ENCODE measurements around the gene ALG12. TPM values are rescaled to one million over a fixed set of nuclear protein-coding genes. Genes with fewer than 3 reads are reported as not detected.

ALG12 gene
- total and polyA plus RNA-seq, 2 of the 13 experiments (the other 11 are each of a cell fraction or from before 2014, with no cell fraction given), result 7.8 to 15.8 TPM

GRCh38 chr22:49933236-49934159 lies 15.3 kb upstream of the ALG12 start:
- H3K4me1 ChIP-seq (ENCODE audit: insufficient read depth, low read length), result peaks cover 73% of the 10 kb centered on the region
- no peaks in the 10 kb centered on the region for H4K20me1 ChIP-seq (ENCODE audit: insufficient read depth, low read length)
- no peak overlapping the region for H3K27ac ChIP-seq (ENCODE audit: extremely low read length, insufficient read depth, low read length)
- no peaks in the 10 kb centered on the region for H3K36me3 ChIP-seq (replicated peaks in 1 of 2; ENCODE audit: control insufficient read depth in 1 of 2, insufficient read depth in 2 of 2, low read length in 2 of 2)
- H3K9me3 ChIP-seq (ENCODE audit: low read length), result no peaks in the 10 kb centered on the region
- H3K79me2 ChIP-seq (ENCODE audit: insufficient read depth, low read length), result no peaks in the 10 kb centered on the region
- BruUV-seq (replicated peaks), result no TSS peak
- peak overlapping the region; percentile 21 to 65 (median 38); a peak in 5 of 6 replicates for H3K4me3 ChIP-seq (replicated peaks in 1 of 3; ENCODE audit: insufficient read depth in 1 of 3, low read depth in 2 of 3, low read length in 3 of 3)
- 0% methylated on average over 6 of the region's 27 CpGs for WGBS (ENCODE audit: low lambda C conversion rate)
- H3K4me2 ChIP-seq (ENCODE audit: low read depth, low read length), result peak overlapping the region; percentile 76
- no peak for DNase-seq (ENCODE audit: low spot score)
- intact Hi-C loops (cut with micrococcal nuclease; ENCODE audit: unreplicated experiment) (loop anchor here (5.0 kb wide), 1 partner anchor 34 kb away; no protein-coding TSS in a partner anchor), in situ Hi-C loops (cut with HindIII; ENCODE audit: extremely low pct_ligation_motif_present, low pct_unique_long_range_greater_than_20kb) (loop anchor here (5.0 kb wide), 3 partner anchors 34 to 99 kb away; no protein-coding TSS in a partner anchor)
- ChIA-PET CTCF (ENCODE audit: low intra/inter-chr PET ratio, low total read pairs) (no interaction called here), POLR2A (interaction anchor here (0.7 to 10.5 kb wide), 7 partner anchors 10 to 37 kb away, joined by 3 to 283 read pairs (median 19); partner anchors contain the start of gene PIM3)
- H2AFZ ChIP-seq (ENCODE audit: low read length), result no peak overlapping the region
- H3K9ac ChIP-seq (ENCODE audit: insufficient read depth, low read depth, low read length), result peak overlapping the region; percentile 65; the same call in 1 of the 2 replicates
- peak; percentile 11 for ATAC-seq
- FAIRE-seq, result no peak
- H3K27me3 ChIP-seq (ENCODE audit: control insufficient read depth in 1 of 2, insufficient read depth in 2 of 2, low read length in 2 of 2), result peaks cover 3 to 10% of the 10 kb centered on the region in 2 experiments; a peak in 4 of 5 replicates
- 0 out of 2 replicates have a peak, but pooled peaks have one; percentile 22 for TF ChIP-seq PHF8 (CRISPR knock-in tag; IDR thresholded peaks at IDR 0.05)
- TF ChIP-seq ZFP91 (CRISPR knock-in tag; IDR thresholded peaks at IDR 0.05; ENCODE audit: borderline replicate concordance), result peak; percentile 28; the same call in 1 of the 2 replicates
- no peak for TF ChIP-seq ZC3H4 (CRISPR knock-in tag; IDR thresholded peaks at IDR 0.05; ENCODE audit: borderline replicate concordance)
- no peak for TF ChIP-seq MEIS1 (CRISPR knock-in tag; IDR thresholded peaks at IDR 0.05; ENCODE audit: borderline replicate concordance)
- TF ChIP-seq DR1 (CRISPR knock-in tag; IDR thresholded peaks at IDR 0.05), result no peak
- 0 out of 2 replicates have a peak, but pooled peaks have one; percentile 29 for TF ChIP-seq THAP7 (CRISPR knock-in tag; IDR thresholded peaks at IDR 0.05)
- peak; percentile 84; the same call in 1 of the 2 replicates for TF ChIP-seq TFAP4 (IDR thresholded peaks at IDR 0.05; ENCODE audit: borderline replicate concordance, low read depth)
- TF ChIP-seq ZBTB25 (CRISPR knock-in tag; IDR thresholded peaks at IDR 0.05), result no peak
- TF ChIP-seq BHLHE40 (IDR thresholded peaks at IDR 0.05; ENCODE audit: low read length), result peak; percentile 76; the same call in 1 of the 2 replicates
- TF ChIP-seq ZNF687 (CRISPR knock-in tag; IDR thresholded peaks at IDR 0.05), result peak; percentile 72
